Stimulated activated memory B cell treated with anti-CD40 and anti-IgM and Interleukin-4, amounts not matched to agents 10 μg/mL and 1 μg/mL and 100 μg/mL, for 72 hours (primary cell): ENCODE measurements around the gene INTS6.

ENCODE experiments used
- ATAC-seq: fragments of 150-1000 bp; cut with Tn5 transposase; 2 replicates; pipeline ENCODE4 v1.10.0; 2021
- H3K27ac Mint-ChIP-seq: one replicate; pipeline ENCODE4 v1.8.0; 2022; ENCODE audit warnings: mild to moderate bottlenecking, mixed read lengths
- H3K27me3 Mint-ChIP-seq: one replicate; pipeline ENCODE4 v1.8.0; 2022; ENCODE audit warnings: mixed read lengths
- H3K36me3 Mint-ChIP-seq: one replicate; pipeline ENCODE4 v1.8.0; 2022; ENCODE audit warnings: mixed read lengths
- H3K4me1 Mint-ChIP-seq: one replicate; pipeline ENCODE4 v1.8.0; 2022; ENCODE audit warnings: mixed read lengths
- H3K4me3 Mint-ChIP-seq: one replicate; pipeline ENCODE4 v1.8.0; 2022; ENCODE audit warnings: mild to moderate bottlenecking, moderate library complexity, mixed read lengths
- H3K9me3 Mint-ChIP-seq: one replicate; pipeline ENCODE4 v1.8.0; 2022; ENCODE audit warnings: mixed read lengths

The INTS6 gene

GRCh38 chr13:51475727-51476501 is 23.1 kb upstream of the INTS6 start:
- H3K36me3 Mint-ChIP-seq = no peaks in the 10 kb centered on the region
- H3K27me3 Mint-ChIP-seq = no peaks in the 10 kb centered on the region
- H3K27ac Mint-ChIP-seq = no peak overlapping the region
- no peak for ATAC-seq
- no peak overlapping the region for H3K4me3 Mint-ChIP-seq
- no peaks in the 10 kb centered on the region for H3K9me3 Mint-ChIP-seq
- H3K4me1 Mint-ChIP-seq = no peaks in the 10 kb centered on the region

- Mint-ChIP-seq H3K4me3 (no peak overlapping the region), H3K4me1 (no peaks in the 10 kb centered on the region), H3K9me3 (no peaks in the 10 kb centered on the region), H3K36me3 (no peaks in the 10 kb centered on the region), H3K27me3 (no peaks in the 10 kb centered on the region), H3K27ac (no peak overlapping the region)
- no peak for ATAC-seq
These were observed 17.0 kb upstream of the INTS6 start for GRCh38 chr13:51469790-51470189.

- ATAC-seq = no peak
- H3K9me3 Mint-ChIP-seq = no peaks in the 10 kb centered on the region
- H3K36me3 Mint-ChIP-seq = no peaks in the 10 kb centered on the region
- H3K4me1 Mint-ChIP-seq = no peaks in the 10 kb centered on the region
- H3K4me3 Mint-ChIP-seq = no peak overlapping the region
- no peaks in the 10 kb centered on the region for H3K27me3 Mint-ChIP-seq
- H3K27ac Mint-ChIP-seq = no peak overlapping the region
These were observed 14.9 kb upstream of the INTS6 start for GRCh38 chr13:51467730-51468129.

- H3K4me3 Mint-ChIP-seq = no peak overlapping the region
- no peaks in the 10 kb centered on the region for H3K4me1 Mint-ChIP-seq
- no peaks in the 10 kb centered on the region for H3K27me3 Mint-ChIP-seq
- no peaks in the 10 kb centered on the region for H3K9me3 Mint-ChIP-seq
- H3K27ac Mint-ChIP-seq = no peak overlapping the region
- no peak for ATAC-seq
- H3K36me3 Mint-ChIP-seq = no peaks in the 10 kb centered on the region
These were observed 12.3 kb upstream of the INTS6 start for GRCh38 chr13:51465124-51465523.

- ATAC-seq = no peak
- Mint-ChIP-seq H3K27me3 (no peaks in the 10 kb centered on the region), H3K4me1 (peaks cover 31% of the 10 kb centered on the region), H3K36me3 (peaks cover 35% of the 10 kb centered on the region), H3K9me3 (no peaks in the 10 kb centered on the region), H3K27ac (no peak overlapping the region), H3K4me3 (no peak overlapping the region)
These were observed 4.4 kb upstream of the INTS6 start for GRCh38 chr13:51457086-51457815.

GRCh38 chr13:51456510-51456909 is 3.7 kb upstream of the INTS6 start:
- no peaks in the 10 kb centered on the region for H3K9me3 Mint-ChIP-seq
- peaks cover 31% of the 10 kb centered on the region for H3K4me1 Mint-ChIP-seq
- H3K27ac Mint-ChIP-seq = no peak overlapping the region
- no peak overlapping the region for H3K4me3 Mint-ChIP-seq
- peaks cover 35% of the 10 kb centered on the region for H3K36me3 Mint-ChIP-seq
- no peak for ATAC-seq
- no peaks in the 10 kb centered on the region for H3K27me3 Mint-ChIP-seq

- Mint-ChIP-seq H3K9me3 (no peaks in the 10 kb centered on the region), H3K27me3 (no peaks in the 10 kb centered on the region), H3K36me3 (peaks cover 37% of the 10 kb centered on the region), H3K4me1 (peaks cover 34% of the 10 kb centered on the region), H3K4me3 (no peak overlapping the region), H3K27ac (peak overlapping the region; percentile 91)
- ATAC-seq = no peak
These were observed 2.7 kb upstream of the INTS6 start for GRCh38 chr13:51455532-51455931.

- peaks cover 37% of the 10 kb centered on the region for H3K4me1 Mint-ChIP-seq
- peaks cover 40% of the 10 kb centered on the region for H3K36me3 Mint-ChIP-seq
- ATAC-seq = no peak
- no peaks in the 10 kb centered on the region for H3K9me3 Mint-ChIP-seq
- no peaks in the 10 kb centered on the region for H3K27me3 Mint-ChIP-seq
- H3K4me3 Mint-ChIP-seq = peak overlapping the region; percentile 81
- peak overlapping the region; percentile 91 for H3K27ac Mint-ChIP-seq
These were observed 1.3 kb upstream of the INTS6 start for GRCh38 chr13:51453959-51454703.

GRCh38 chr13:51453207-51453958 is 547 bp upstream of the INTS6 start:
- H3K4me3 Mint-ChIP-seq = peak overlapping the region; percentile 81
- ATAC-seq = peak; percentile 77
- peaks cover 38% of the 10 kb centered on the region for H3K4me1 Mint-ChIP-seq
- H3K36me3 Mint-ChIP-seq = peaks cover 40% of the 10 kb centered on the region
- H3K27ac Mint-ChIP-seq = peak overlapping the region; percentile 91
- H3K9me3 Mint-ChIP-seq = no peaks in the 10 kb centered on the region
- H3K27me3 Mint-ChIP-seq = no peaks in the 10 kb centered on the region

GRCh38 chr13:51451467-51452360 is 1.1 kb downstream of the INTS6 start:
- Mint-ChIP-seq H3K27ac (peak overlapping the region; percentile 91), H3K4me1 (peaks cover 38% of the 10 kb centered on the region), H3K27me3 (no peaks in the 10 kb centered on the region), H3K36me3 (peaks cover 31% of the 10 kb centered on the region), H3K4me3 (peak overlapping the region; percentile 93), H3K9me3 (no peaks in the 10 kb centered on the region)
- peak; percentile 40 for ATAC-seq

- H3K27ac Mint-ChIP-seq = peak overlapping the region; percentile 91
- H3K4me3 Mint-ChIP-seq = peak overlapping the region; percentile 93
- peaks cover 25% of the 10 kb centered on the region for H3K36me3 Mint-ChIP-seq
- no peak for ATAC-seq
- H3K9me3 Mint-ChIP-seq = no peaks in the 10 kb centered on the region
- no peaks in the 10 kb centered on the region for H3K27me3 Mint-ChIP-seq
- peaks cover 37% of the 10 kb centered on the region for H3K4me1 Mint-ChIP-seq
These were observed 1.7 kb downstream of the INTS6 start for GRCh38 chr13:51451134-51451466.

GRCh38 chr13:51449018-51449417 is 3.8 kb downstream of the INTS6 start:
- Mint-ChIP-seq H3K27ac (no peak overlapping the region), H3K36me3 (peaks cover 11% of the 10 kb centered on the region), H3K4me1 (peaks cover 16% of the 10 kb centered on the region), H3K27me3 (no peaks in the 10 kb centered on the region), H3K4me3 (no peak overlapping the region), H3K9me3 (no peaks in the 10 kb centered on the region)
- ATAC-seq = no peak

GRCh38 chr13:51444922-51445321 is 7.9 kb downstream of the INTS6 start:
- H3K36me3 Mint-ChIP-seq = peaks cover 5% of the 10 kb centered on the region
- no peaks in the 10 kb centered on the region for H3K9me3 Mint-ChIP-seq
- no peaks in the 10 kb centered on the region for H3K27me3 Mint-ChIP-seq
- H3K27ac Mint-ChIP-seq = no peak overlapping the region
- H3K4me1 Mint-ChIP-seq = peaks cover 7% of the 10 kb centered on the region
- ATAC-seq = no peak
- no peak overlapping the region for H3K4me3 Mint-ChIP-seq

GRCh38 chr13:51440381-51440780 is 12.5 kb downstream of the INTS6 start:
- ATAC-seq = no peak
- Mint-ChIP-seq H3K9me3 (no peaks in the 10 kb centered on the region), H3K4me3 (no peak overlapping the region), H3K27ac (no peak overlapping the region), H3K36me3 (no peaks in the 10 kb centered on the region), H3K4me1 (peaks cover 7% of the 10 kb centered on the region), H3K27me3 (no peaks in the 10 kb centered on the region)
